ENCODE measurements around the gene CCL7. TPM values are rescaled to one million over a fixed set of nuclear protein-coding genes. Genes with fewer than 3 reads are reported as not detected.

CCL7 gene
- total and polyA plus RNA-seq, 9 of the 15 experiments (the other 6 are each of a cell fraction or from before 2014, with no cell fraction given) = not detected

GRCh38 chr17:34225046-34225445, 45.0 kb upstream of the CCL7 start:
- in situ Hi-C loops (cut with MboI) (no loop called here), intact Hi-C loops (cut with micrococcal nuclease) (no loop called here)
- FAIRE-seq (no peak), DNase-seq (ENCODE audit: extremely low read depth in 1 of 4, low spot score in 3 of 4) (no peak), ATAC-seq (no peak)
- H3K4me2 ChIP-seq (ENCODE audit: insufficient read depth, low read length) = no peak overlapping the region
- 28% methylated on average over 6 of the region's 9 CpGs for WGBS (ENCODE audit: insufficient coverage, low coverage, missing lambda C conversion rate)
- no peak overlapping the region for H3K4me3 ChIP-seq
- H3K4me1 ChIP-seq (replicated peaks in 1 of 2; ENCODE audit: control insufficient read depth in 2 of 2, insufficient read depth in 2 of 2, low read length in 2 of 2) = no peaks in the 10 kb centered on the region
- BruUV-seq (replicated peaks) = no TSS peak
- no peaks in the 10 kb centered on the region for H3K9me3 ChIP-seq (replicated peaks; ENCODE audit: control insufficient read depth, insufficient read depth, low read depth, low read length)
- no peaks in the 10 kb centered on the region for H3K79me2 ChIP-seq (ENCODE audit: control insufficient read depth, insufficient read depth, low read length)
- no peak overlapping the region for H3K27ac ChIP-seq (ENCODE audit: extremely low read depth, low read depth, low read length)
- ChIA-PET CTCF (ENCODE audit: low intra/inter-chr PET ratio) (no interaction called here), POLR2A (interaction anchor here (0.9 kb wide), 1 partner anchor 135 kb away, joined by 3 read pairs; no protein-coding TSS in a partner anchor)
- H3K36me3 ChIP-seq (ENCODE audit: control insufficient read depth, insufficient read depth, low read length) = no peaks in the 10 kb centered on the region
- H2AFZ ChIP-seq (ENCODE audit: low read depth, low read length) = no peak overlapping the region
- H4K20me1 ChIP-seq (replicated peaks; ENCODE audit: control insufficient read depth, insufficient read depth, low read length) = no peaks in the 10 kb centered on the region
- H3K9me1 ChIP-seq (ENCODE audit: control insufficient read depth, insufficient read depth, low read length) = no peaks in the 10 kb centered on the region
- no peaks in the 10 kb centered on the region; a peak in 1 of 5 replicates for H3K27me3 ChIP-seq (ENCODE audit: control insufficient read depth in 2 of 2, insufficient read depth in 2 of 2, low read length in 2 of 2)
- no peak overlapping the region for H3K9ac ChIP-seq (ENCODE audit: insufficient read depth in 1 of 2, low read depth in 2 of 2, low read length in 2 of 2)
- TF ChIP-seq, protein P1, sequence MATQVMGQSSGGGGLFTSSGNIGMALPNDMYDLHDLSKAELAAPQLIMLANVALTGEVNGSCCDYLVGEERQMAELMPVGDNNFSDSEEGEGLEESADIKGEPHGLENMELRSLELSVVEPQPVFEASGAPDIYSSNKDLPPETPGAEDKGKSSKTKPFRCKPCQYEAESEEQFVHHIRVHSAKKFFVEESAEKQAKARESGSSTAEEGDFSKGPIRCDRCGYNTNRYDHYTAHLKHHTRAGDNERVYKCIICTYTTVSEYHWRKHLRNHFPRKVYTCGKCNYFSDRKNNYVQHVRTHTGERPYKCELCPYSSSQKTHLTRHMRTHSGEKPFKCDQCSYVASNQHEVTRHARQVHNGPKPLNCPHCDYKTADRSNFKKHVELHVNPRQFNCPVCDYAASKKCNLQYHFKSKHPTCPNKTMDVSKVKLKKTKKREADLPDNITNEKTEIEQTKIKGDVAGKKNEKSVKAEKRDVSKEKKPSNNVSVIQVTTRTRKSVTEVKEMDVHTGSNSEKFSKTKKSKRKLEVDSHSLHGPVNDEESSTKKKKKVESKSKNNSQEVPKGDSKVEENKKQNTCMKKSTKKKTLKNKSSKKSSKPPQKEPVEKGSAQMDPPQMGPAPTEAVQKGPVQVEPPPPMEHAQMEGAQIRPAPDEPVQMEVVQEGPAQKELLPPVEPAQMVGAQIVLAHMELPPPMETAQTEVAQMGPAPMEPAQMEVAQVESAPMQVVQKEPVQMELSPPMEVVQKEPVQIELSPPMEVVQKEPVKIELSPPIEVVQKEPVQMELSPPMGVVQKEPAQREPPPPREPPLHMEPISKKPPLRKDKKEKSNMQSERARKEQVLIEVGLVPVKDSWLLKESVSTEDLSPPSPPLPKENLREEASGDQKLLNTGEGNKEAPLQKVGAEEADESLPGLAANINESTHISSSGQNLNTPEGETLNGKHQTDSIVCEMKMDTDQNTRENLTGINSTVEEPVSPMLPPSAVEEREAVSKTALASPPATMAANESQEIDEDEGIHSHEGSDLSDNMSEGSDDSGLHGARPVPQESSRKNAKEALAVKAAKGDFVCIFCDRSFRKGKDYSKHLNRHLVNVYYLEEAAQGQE (IDR thresholded peaks at IDR 0.05; ENCODE audit: borderline replicate concordance) = no peak
- TF ChIP-seq, protein P1 (CRISPR knock-in tag; IDR thresholded peaks at IDR 0.05; ENCODE audit: low read depth) = no peak
- TF ChIP-seq ZNF583 (CRISPR knock-in tag; IDR thresholded peaks at IDR 0.05) = no peak
- TF ChIP-seq NUFIP1 (IDR thresholded peaks at IDR 0.05; ENCODE audit: partially characterized antibody) = no peak
- no peak for TF ChIP-seq POLR2B (IDR thresholded peaks at IDR 0.05; ENCODE audit: low read depth, partially characterized antibody)
- no peak for TF ChIP-seq ZNF134 (CRISPR knock-in tag; conservative IDR thresholded peaks at IDR 0.05)
- TF ChIP-seq DIDO1 (tag; IDR thresholded peaks at IDR 0.05; ENCODE audit: low read depth) = no peak
